Epithelial cell of umbilical artery (primary cell): ENCODE measurements around the gene EIF3CL. TPM values are rescaled to one million over a fixed set of nuclear protein-coding genes. Genes with fewer than 3 reads are reported as not detected.

Experiments
- total RNA-seq: library from RNA; depleted of rRNA; stranded (reverse); fragments of >200 nt; gene quantifications from 2 replicates; pipeline ENCODE4 v1.2.3, GENCODE V29; 2014

Gene EIF3CL, protein sequence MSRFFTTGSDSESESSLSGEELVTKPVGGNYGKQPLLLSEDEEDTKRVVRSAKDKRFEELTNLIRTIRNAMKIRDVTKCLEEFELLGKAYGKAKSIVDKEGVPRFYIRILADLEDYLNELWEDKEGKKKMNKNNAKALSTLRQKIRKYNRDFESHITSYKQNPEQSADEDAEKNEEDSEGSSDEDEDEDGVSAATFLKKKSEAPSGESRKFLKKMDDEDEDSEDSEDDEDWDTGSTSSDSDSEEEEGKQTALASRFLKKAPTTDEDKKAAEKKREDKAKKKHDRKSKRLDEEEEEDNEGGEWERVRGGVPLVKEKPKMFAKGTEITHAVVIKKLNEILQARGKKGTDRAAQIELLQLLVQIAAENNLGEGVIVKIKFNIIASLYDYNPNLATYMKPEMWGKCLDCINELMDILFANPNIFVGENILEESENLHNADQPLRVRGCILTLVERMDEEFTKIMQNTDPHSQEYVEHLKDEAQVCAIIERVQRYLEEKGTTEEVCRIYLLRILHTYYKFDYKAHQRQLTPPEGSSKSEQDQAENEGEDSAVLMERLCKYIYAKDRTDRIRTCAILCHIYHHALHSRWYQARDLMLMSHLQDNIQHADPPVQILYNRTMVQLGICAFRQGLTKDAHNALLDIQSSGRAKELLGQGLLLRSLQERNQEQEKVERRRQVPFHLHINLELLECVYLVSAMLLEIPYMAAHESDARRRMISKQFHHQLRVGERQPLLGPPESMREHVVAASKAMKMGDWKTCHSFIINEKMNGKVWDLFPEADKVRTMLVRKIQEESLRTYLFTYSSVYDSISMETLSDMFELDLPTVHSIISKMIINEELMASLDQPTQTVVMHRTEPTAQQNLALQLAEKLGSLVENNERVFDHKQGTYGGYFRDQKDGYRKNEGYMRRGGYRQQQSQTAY
- 90.1 and 209 TPM in 2 replicates for total RNA-seq

GRCh38 chr16:28403220-28404072, at the start of gene EIF3CL:
EIF3CL (minus strand) TSS chr16:28403841; CDS start chr16:28403618, 223 bp downstream.

DNA sequence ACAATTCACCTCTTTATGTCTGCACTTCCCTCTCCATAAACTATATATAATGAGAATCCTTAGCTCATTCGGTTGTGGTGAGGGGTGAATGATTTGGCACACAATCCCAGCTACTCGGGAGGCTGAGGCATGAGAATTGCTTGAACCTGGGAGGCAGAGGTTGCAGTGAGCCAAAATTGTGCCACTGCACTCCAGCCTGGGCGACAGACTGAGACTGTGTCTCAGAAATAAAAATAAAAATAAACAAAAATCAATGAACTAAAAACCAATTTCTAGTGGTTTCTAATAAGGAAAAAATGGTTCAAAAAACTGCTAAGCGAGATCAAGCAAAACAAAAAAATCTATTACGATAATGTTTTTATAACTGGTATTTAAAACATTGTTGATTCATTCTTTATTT, 40.2 kb downstream of the EIF3CL start, which contains the start of gene NPIPB6:
NPIPB6 (minus strand) TSS at position 101 of the 400 bp plus-strand sequence. CDS start 686 bp downstream, outside the sequence.

Other genes with a start within 250 kb of the EIF3CL start
- 59.7 and 62.4 TPM in 2 replicates for gene XPO6, start 191.9 kb downstream of the EIF3CL start, total RNA-seq
- gene SBK1, start 111.3 kb downstream of the EIF3CL start, total RNA-seq, result 0.15 and 0.32 TPM in 2 replicates
- not detected in 2 replicates for gene NPIPB6, start 40.3 kb downstream of the EIF3CL start, total RNA-seq
- gene NPIPB7, start 68.5 kb upstream of the EIF3CL start, total RNA-seq, result 0.15 TPM in 1 of 2 replicates, not detected in the other
- gene CLN3, start 88.2 kb upstream of the EIF3CL start, total RNA-seq, result 10.4 and 14.9 TPM in 2 replicates
- gene APOBR, start 90.8 kb upstream of the EIF3CL start, total RNA-seq, result not detected in 2 replicates
- gene IL27, start 103.0 kb upstream of the EIF3CL start, total RNA-seq, result not detected in 2 replicates
- gene NUPR1, start 135.1 kb upstream of the EIF3CL start, total RNA-seq, result under 0.01 and 1.1 TPM in 2 replicates
- gene SGF29, start 150.1 kb upstream of the EIF3CL start, total RNA-seq, result 7.1 TPM in 2 replicates
- under 0.01 TPM in 1 of 2 replicates, not detected in the other for gene SULT1A2, start 193.2 kb upstream of the EIF3CL start, total RNA-seq
- gene SULT1A1, start 206.2 kb upstream of the EIF3CL start, total RNA-seq, result 0.32 and 14.1 TPM in 2 replicates
- not detected in 2 replicates for gene NPIPB8, start 234.2 kb upstream of the EIF3CL start, total RNA-seq